ENCODE data around the gene GALNT2.
A peak's percentile ranks its signal among the peaks of the same experiment; 100 is the strongest.

GALNT2 gene

DNA sequence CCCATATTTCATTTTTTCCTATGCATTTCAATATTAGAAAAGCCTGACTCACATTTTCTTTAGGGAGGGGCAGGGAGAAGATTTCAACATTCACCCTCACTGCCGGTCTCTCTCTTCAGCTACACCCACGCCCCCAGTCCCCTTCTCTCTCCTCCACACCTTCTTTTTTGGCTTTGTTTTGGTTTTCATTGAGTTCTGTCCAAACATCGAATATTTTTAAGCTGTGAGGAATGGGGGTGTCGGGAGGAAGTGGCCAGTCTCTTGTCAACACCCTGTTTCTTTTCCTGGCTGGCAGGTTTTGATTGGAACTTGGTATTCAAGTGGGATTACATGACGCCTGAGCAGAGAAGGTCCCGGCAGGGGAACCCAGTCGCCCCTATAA, 181.8 kb downstream of the GALNT2 start:
- Mint-ChIP-seq H3K4me1 (ENCODE audit: low read depth) (peaks cover 42% of the 10 kb centered on the region), H3K4me3 (no peak overlapping the region), H3K27me3 (no peaks in the 10 kb centered on the region), H3K27ac (peak overlapping the region; percentile 29), H3K9me3 (no peaks in the 10 kb centered on the region), H3K36me3 (ENCODE audit: low read depth) (peaks cover 72% of the 10 kb centered on the region)

DNA sequence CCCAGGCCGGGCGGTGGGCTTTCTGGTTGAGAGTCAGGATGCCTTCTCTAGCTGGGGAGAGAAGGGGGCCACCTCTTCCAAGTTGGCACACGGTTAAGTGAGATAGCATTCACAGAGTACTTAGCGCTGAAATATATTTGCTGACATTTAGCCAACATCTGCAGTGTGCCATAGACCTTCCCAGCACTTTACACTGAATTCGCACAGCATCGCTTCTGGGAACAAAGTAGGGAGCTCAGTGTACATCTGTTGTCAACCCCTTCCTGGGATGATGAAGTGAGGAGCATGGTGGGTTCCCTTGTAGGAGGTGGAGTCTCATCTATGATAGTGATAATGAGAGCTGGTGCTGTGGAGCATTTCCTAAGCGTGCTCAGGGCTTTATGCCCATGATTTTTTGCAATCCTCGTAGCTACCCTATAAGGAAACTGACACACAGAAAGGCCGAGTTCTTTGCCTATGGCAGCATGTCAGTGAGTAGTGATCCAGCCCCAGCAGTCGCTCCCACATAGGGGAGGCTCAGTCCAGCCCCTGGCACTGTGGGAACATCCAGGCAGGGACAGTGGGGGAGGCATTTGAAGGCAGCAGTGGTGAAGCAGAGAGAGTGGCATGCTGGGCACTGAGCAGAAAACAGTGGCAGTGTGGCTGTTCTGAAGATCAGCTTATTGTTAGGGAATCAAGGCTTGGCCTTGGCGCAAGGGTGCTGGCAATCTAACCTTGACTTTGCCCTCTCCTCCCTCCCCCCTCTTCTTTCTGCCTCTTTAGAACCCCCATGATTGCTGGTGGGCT, 182.8 kb downstream of the GALNT2 start:
- H3K4me1 Mint-ChIP-seq (ENCODE audit: low read depth) = peaks cover 33% of the 10 kb centered on the region
- H3K4me3 Mint-ChIP-seq = no peak overlapping the region
- H3K9me3 Mint-ChIP-seq = no peaks in the 10 kb centered on the region
- peaks cover 76% of the 10 kb centered on the region for H3K36me3 Mint-ChIP-seq (ENCODE audit: low read depth)
- no peaks in the 10 kb centered on the region for H3K27me3 Mint-ChIP-seq
- no peak overlapping the region for H3K27ac Mint-ChIP-seq

DNA sequence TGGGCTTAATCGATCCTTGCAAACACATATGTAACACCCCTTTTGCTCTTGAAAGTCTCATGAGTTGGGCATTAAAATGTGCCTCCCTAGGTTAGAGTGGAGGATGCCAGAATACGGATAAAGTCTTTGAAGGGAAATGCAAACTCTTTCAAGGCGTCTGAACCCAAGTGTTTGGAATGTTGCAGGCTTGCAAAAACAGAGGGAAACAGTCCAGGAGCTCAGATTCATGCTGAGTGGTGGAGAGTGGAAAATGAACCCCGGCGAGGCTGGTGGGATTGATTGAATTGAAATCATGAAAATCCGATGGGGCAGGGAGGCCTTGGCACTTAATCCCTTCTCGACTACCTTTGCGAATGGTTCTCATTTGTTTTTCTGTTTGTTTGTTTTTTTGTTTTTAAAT, 183.6 kb downstream of the GALNT2 start:
- H3K9me3 Mint-ChIP-seq = no peaks in the 10 kb centered on the region
- H3K4me3 Mint-ChIP-seq = no peak overlapping the region

DNA sequence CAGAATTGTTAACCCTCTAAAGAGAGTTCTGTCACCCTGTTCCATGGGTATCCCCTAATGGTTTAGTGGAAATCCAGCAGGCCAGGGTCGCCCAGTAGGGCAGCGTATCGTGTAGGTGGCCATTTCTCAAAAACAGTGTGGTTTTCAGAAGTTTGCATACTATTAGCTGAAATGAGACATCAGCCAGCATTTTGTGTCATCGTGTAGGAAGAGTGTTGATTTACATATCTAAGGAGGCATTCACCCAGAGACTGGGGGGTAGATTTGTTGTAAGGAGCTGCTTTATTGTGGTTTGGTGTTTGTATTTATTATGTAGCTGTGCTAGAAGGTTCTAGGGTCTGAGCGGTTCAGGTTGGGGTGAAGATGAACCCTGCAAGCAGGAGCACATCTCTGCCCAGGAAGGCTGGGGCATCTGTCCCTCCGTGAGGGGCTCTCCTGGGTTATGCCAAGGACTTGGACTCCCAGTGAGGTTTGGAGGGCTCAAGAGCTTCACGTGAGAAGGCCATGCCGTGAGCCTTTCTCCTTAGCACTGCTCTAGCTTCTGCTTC, 184.7 kb downstream of the GALNT2 start:
- Mint-ChIP-seq H3K4me1 (ENCODE audit: low read depth) (peaks cover 32% of the 10 kb centered on the region), H3K9me3 (no peaks in the 10 kb centered on the region), H3K27ac (peak overlapping the region; percentile 76), H3K36me3 (ENCODE audit: low read depth) (peaks cover 75% of the 10 kb centered on the region), H3K27me3 (no peaks in the 10 kb centered on the region), H3K4me3 (peak overlapping the region; percentile 0)

More for the DNA sequence above, 183.6 kb downstream of the GALNT2 start:
- peaks cover 77% of the 10 kb centered on the region for H3K36me3 Mint-ChIP-seq (ENCODE audit: low read depth)
- no peaks in the 10 kb centered on the region for H3K27me3 Mint-ChIP-seq
- peaks cover 32% of the 10 kb centered on the region for H3K4me1 Mint-ChIP-seq (ENCODE audit: low read depth)
- H3K27ac Mint-ChIP-seq = peak overlapping the region; percentile 76

DNA sequence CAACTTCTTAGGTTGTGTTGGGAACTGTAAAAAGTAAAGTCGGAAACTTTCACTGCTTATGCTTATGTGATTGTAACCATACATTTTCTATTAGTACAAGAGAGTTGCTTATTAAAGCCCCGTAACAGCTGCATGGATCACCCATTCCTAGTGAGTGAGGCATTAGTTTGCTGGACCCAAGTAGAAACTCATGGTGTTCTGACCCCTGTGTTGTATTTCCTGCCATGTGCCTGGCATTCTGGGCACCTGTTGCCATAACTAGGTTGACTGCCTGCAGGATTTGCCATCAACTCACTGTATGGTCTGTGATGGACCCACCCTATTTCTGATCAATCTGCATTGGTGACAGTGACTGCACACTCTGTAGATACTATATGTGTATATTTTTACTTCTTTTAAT, 186.1 kb downstream of the GALNT2 start:
- no peak overlapping the region for H3K4me3 Mint-ChIP-seq
- no peaks in the 10 kb centered on the region for H3K9me3 Mint-ChIP-seq
- H3K27ac Mint-ChIP-seq = no peak overlapping the region
- H3K27me3 Mint-ChIP-seq = no peaks in the 10 kb centered on the region
- H3K4me1 Mint-ChIP-seq (ENCODE audit: low read depth) = peaks cover 32% of the 10 kb centered on the region
- H3K36me3 Mint-ChIP-seq (ENCODE audit: low read depth) = peaks cover 82% of the 10 kb centered on the region

DNA sequence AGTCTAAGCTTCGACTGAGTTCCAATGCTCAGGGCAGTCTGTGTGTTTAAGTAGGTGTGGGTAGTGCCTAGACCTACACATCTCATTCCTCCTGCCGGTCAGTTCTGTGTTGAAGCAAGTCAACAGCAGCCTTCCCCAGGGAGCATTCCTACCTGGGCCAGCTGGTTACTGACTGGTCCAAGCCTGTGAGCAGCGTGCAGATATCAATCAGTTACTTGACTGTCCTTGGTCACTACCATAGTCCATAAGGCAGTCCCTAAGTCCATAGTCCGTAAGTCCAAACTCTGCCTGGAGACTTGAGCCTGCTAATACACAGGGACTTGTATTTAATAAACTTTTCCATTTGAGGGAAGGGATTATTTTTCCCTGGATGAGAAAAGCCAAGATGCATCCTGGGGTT, 187.2 kb downstream of the GALNT2 start:
- no peaks in the 10 kb centered on the region for H3K9me3 Mint-ChIP-seq
- no peak overlapping the region for H3K4me3 Mint-ChIP-seq
- H3K36me3 Mint-ChIP-seq (ENCODE audit: low read depth) = peaks cover 83% of the 10 kb centered on the region
- H3K4me1 Mint-ChIP-seq (ENCODE audit: low read depth) = peaks cover 24% of the 10 kb centered on the region
- H3K27me3 Mint-ChIP-seq = no peaks in the 10 kb centered on the region
- no peak overlapping the region for H3K27ac Mint-ChIP-seq

DNA sequence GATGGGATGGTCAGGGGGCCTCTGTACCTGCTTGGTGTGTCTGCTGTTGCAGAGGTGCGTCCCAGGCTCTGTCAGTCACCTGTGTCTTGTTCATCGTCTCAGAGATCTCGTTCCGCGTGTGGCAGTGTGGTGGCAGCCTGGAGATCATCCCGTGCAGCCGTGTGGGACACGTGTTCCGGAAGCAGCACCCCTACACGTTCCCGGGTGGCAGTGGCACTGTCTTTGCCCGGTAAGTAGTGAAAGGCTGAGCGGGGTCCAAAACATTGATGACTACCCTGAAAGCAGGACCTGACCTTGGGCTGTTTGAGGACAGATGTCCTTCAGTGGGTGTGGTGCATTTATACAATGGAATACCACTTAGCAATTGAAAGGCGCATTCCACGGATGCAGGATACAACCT, 188.1 kb downstream of the GALNT2 start:
- H3K4me1 Mint-ChIP-seq (ENCODE audit: low read depth) = peaks cover 24% of the 10 kb centered on the region
- H3K36me3 Mint-ChIP-seq (ENCODE audit: low read depth) = peaks cover 83% of the 10 kb centered on the region
- H3K27ac Mint-ChIP-seq = no peak overlapping the region
- H3K9me3 Mint-ChIP-seq = no peaks in the 10 kb centered on the region
- no peak overlapping the region for H3K4me3 Mint-ChIP-seq
- H3K27me3 Mint-ChIP-seq = no peaks in the 10 kb centered on the region

DNA sequence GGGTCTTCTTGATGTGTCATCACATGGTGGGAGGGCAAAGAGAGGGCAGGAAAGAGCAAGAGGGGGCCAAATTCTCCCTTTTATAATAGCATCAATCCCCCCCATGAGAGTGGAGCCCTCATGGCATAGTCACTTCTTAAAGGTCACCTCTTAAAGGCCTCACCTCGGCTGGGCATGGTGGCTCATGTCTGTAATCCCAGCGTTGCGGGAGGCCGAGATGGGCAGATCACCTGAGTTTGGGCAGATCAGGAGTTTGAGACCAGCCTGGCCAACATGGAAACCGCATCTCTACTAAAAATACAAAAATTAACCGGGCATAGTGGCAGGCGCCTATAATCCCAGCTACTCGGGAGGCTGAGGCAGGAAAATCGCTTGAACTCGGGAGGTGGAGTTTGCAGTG, 189.0 kb downstream of the GALNT2 start:
- Mint-ChIP-seq H3K4me1 (ENCODE audit: low read depth) (peaks cover 15% of the 10 kb centered on the region), H3K27ac (no peak overlapping the region), H3K36me3 (ENCODE audit: low read depth) (peaks cover 81% of the 10 kb centered on the region), H3K27me3 (no peaks in the 10 kb centered on the region), H3K9me3 (no peaks in the 10 kb centered on the region), H3K4me3 (no peak overlapping the region)

DNA sequence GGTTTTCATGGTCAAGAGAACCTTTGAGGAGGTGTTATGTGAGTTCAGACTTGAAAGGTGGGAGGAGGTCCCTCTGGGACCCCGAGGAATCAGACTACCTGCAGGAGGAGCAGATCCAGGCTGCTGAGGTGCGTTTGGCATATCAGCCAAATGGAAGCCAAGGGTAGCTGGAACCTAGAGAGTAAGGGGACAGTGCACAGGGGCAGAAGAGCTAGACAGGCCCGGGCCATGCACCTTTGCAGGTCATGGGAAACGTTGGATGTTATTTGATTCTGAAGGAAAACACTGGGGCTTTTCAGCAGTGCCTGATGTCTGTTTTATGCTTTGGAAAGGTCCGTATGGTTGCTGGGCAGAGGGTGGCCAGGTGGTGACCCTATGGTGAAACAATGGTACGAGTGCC, 189.9 kb downstream of the GALNT2 start:
- Mint-ChIP-seq H3K27ac (no peak overlapping the region), H3K27me3 (no peaks in the 10 kb centered on the region), H3K4me1 (ENCODE audit: low read depth) (peaks cover 6% of the 10 kb centered on the region), H3K9me3 (no peaks in the 10 kb centered on the region), H3K4me3 (no peak overlapping the region), H3K36me3 (ENCODE audit: low read depth) (peaks cover 72% of the 10 kb centered on the region)

DNA sequence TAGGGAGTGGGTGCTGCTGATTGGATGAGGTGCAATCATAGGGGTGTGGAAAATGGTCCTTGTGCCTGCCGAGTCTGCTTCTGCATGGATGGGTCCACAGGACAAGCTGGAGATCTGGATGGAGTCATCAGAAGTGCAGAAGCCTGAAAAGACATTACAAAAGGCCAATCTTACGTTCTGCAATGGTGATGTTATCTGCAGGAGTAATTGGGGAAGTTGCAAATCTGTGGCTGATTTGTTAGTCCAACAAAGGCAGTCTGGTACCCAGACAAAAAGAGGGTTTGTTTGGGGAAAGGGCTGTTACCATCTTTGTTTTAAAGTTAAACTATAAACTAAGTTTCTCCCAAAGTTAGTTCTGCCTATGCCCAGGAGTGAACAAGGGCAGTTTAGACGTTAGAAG, 192.6 kb downstream of the GALNT2 start:
- H3K4me3 Mint-ChIP-seq = no peak overlapping the region
- peaks cover 2% of the 10 kb centered on the region for H3K4me1 Mint-ChIP-seq (ENCODE audit: low read depth)
- H3K27me3 Mint-ChIP-seq = no peaks in the 10 kb centered on the region
- no peak overlapping the region for H3K27ac Mint-ChIP-seq
- peaks cover 74% of the 10 kb centered on the region for H3K36me3 Mint-ChIP-seq (ENCODE audit: low read depth)
- H3K9me3 Mint-ChIP-seq = no peaks in the 10 kb centered on the region

DNA sequence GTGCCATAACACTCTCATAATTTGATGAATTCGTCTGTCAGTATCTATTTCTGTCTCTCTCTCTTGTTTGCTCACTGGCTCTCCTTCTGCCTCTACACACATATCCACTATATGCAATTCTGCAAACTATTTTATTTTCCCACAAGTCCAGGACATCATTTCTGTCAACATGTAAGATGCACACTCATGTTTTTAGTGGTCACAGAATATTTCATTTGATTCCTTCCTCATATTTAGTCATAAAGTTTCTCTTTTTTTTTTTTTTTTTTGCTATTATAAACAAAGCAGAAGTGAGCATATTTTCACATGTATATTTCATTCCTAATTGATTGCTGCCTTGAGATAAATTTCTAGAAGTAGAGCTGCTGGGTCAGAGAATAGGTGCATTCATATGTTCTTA, 193.8 kb downstream of the GALNT2 start:
- H3K4me3 Mint-ChIP-seq = no peak overlapping the region
- peaks cover 2% of the 10 kb centered on the region for H3K4me1 Mint-ChIP-seq (ENCODE audit: low read depth)
- H3K27me3 Mint-ChIP-seq = no peaks in the 10 kb centered on the region
- no peaks in the 10 kb centered on the region for H3K9me3 Mint-ChIP-seq
- H3K27ac Mint-ChIP-seq = no peak overlapping the region
- peaks cover 74% of the 10 kb centered on the region for H3K36me3 Mint-ChIP-seq (ENCODE audit: low read depth)

DNA sequence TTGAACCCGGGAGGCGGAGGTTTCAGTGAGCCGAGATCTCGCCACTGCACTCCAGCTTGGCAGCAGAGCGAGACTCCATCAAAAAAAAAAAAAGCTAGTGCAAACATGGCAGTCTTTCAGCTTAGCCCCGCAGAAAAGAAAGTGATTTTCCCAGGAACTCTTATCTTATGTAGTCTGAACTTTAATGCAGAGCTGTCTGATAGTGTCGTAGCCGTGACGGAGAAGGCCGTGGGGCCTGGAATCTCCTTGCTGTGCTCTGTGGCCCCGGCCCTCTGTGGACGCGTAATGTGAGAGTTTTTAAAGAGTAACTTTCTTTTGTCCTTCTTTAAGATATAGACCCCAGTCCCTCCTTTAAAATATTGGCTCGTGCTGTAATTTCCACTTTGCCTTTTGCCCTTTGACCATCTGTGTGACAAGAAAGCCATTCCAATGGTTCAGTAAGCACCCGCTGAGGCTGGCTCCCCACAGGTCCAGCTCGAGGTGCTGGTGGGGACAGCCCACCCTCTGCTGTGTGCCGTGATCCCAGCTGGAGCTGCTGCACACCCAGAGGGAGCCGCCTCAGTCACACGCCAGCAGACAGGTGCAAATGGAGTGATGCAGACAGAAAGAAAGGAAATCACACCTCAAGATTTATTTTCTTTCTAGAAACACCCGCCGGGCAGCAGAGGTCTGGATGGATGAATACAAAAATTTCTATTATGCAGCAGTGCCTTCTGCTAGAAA, 195.1 kb downstream of the GALNT2 start:
- H3K36me3 Mint-ChIP-seq (ENCODE audit: low read depth) = peaks cover 75% of the 10 kb centered on the region
- H3K27me3 Mint-ChIP-seq = no peaks in the 10 kb centered on the region
- H3K27ac Mint-ChIP-seq = no peak overlapping the region
- no peaks in the 10 kb centered on the region for H3K9me3 Mint-ChIP-seq
- no peak overlapping the region for H3K4me3 Mint-ChIP-seq
- peaks cover 2% of the 10 kb centered on the region for H3K4me1 Mint-ChIP-seq (ENCODE audit: low read depth)

DNA sequence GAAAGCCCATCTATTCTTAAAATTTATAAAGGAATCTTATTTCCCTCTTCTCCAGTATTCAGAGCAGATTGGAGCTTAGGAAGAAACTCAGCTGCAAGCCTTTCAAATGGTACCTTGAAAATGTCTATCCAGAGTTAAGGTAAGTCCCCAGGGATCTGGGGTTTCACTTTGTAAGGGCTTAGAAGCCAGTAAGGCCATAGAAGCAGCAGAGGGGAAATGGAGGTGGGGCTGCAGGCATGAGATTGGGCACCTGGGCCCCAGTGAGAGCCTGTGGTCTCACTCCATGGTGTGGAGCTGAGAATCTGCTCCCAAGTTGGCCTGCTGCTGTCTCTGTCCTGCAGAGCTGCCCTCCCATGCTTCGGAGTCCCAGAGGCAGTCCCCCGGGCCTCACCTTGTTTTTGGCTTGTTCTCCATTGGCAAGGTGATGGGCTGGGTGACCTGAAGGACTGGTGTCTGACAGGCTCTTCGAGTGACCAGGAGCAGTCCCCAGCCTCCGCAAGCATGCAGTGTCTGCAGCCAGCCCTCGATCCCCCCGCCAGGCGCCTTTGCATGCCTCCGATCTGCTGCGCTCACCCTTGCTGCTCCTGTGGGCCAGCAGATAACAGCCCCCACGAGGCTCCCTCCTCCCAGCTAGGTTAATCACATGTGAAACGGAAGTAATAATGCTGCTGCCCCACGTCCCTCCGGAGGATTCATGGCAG, 196.0 kb downstream of the GALNT2 start:
- H3K9me3 Mint-ChIP-seq = no peaks in the 10 kb centered on the region
- peaks cover 2% of the 10 kb centered on the region for H3K4me1 Mint-ChIP-seq (ENCODE audit: low read depth)
- no peak overlapping the region for H3K4me3 Mint-ChIP-seq
- no peak overlapping the region for H3K27ac Mint-ChIP-seq
- no peaks in the 10 kb centered on the region for H3K27me3 Mint-ChIP-seq
- peaks cover 70% of the 10 kb centered on the region for H3K36me3 Mint-ChIP-seq (ENCODE audit: low read depth)

DNA sequence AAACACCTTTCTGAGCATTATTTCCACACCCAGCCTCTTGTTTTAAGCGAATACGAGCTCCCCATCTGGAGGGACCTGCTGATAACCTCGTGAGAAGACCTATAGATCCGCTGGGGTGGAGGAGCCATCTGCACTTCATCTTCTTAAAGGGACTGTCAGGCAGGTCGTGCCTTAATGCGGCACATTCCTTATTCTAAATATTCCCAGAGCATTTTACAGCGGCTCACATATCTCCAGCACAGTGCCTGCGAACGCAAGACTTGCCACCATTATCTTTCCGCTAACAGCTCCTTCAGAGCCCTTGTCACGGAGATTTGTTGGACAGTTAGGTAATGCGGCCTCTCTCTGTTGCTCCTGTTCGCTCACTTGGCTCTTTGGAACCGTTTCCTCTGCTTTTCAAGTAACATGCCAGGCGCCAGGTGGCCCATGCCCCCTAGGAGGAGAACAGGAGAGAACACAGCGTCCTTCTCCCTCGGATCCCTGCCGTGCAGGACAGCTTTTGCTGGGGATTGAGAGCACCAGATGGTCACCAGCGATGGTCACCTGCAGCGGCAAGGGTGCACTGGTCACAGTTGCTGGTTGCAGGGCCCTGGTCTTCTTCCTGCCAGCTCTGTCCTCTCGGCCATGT, 196.6 kb downstream of the GALNT2 start:
- no peaks in the 10 kb centered on the region for H3K27me3 Mint-ChIP-seq
- H3K27ac Mint-ChIP-seq = no peak overlapping the region
- H3K36me3 Mint-ChIP-seq (ENCODE audit: low read depth) = peaks cover 65% of the 10 kb centered on the region
- H3K9me3 Mint-ChIP-seq = no peaks in the 10 kb centered on the region
- no peak overlapping the region for H3K4me3 Mint-ChIP-seq
- H3K4me1 Mint-ChIP-seq (ENCODE audit: low read depth) = peaks cover 8% of the 10 kb centered on the region
